ENCODE measurements around the gene DGKD.

Gene DGKD

GRCh38 chr2:233474308-233475160, 120.2 kb downstream of the DGKD start:
- Histone ChIP-seq H4K5ac (ENCODE audit: low read length) (no peak overlapping the region), H3K79me2 (ENCODE audit: control insufficient read depth, insufficient read depth, low read length) (no peaks in the 10 kb centered on the region)

DNA sequence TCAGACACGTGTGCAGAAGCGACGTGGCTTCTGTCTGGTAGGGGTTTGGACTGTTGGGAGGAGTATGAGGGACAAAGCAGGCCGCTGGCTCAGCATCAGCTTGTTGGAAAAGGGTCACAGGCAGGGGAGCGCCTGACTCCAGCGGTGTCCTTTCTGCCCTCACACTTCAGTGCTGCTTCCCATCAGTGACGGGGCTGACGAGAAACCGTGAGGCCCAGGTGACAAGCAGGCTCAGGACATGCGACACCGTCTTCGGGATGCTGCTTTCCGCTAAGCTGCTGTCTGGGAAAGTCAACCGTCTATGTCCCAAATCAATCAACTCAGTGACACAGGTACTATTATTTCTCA, 121.7 kb downstream of the DGKD start:
- Histone ChIP-seq H4K8ac (ENCODE audit: low read depth, low read length) (no peak overlapping the region), H3K36me3 (ENCODE audit: control insufficient read depth, insufficient read depth, low read length) (no peaks in the 10 kb centered on the region), H4K5ac (ENCODE audit: low read length) (no peak overlapping the region), H3K79me2 (ENCODE audit: control insufficient read depth, insufficient read depth, low read length) (no peaks in the 10 kb centered on the region), H3K79me1 (ENCODE audit: low read length) (no peaks in the 10 kb centered on the region), H3K27me3 (ENCODE audit: insufficient read depth, low read length, poor library complexity) (no peaks in the 10 kb centered on the region), H3K4me2 (ENCODE audit: low read length) (no peak overlapping the region), H2AK5ac (ENCODE audit: low read length) (no peak overlapping the region), H2BK5ac (ENCODE audit: low read length) (no peak overlapping the region), H3K56ac (ENCODE audit: low read length) (no peak overlapping the region), H3K23ac (ENCODE audit: low read length) (no peak overlapping the region), H2BK120ac (ENCODE audit: low read depth, low read length) (no peak overlapping the region), H2BK15ac (replicated peaks; ENCODE audit: low read depth) (no peak overlapping the region), H3K9ac (ENCODE audit: low read length) (no peak overlapping the region), H3K4me1 (ENCODE audit: control insufficient read depth, low read depth, low read length) (no peaks in the 10 kb centered on the region), H3K4ac (ENCODE audit: low read depth, low read length) (no peak overlapping the region), H3K27ac (ENCODE audit: low read depth, low read length) (no peak overlapping the region), H3K18ac (ENCODE audit: low read length) (no peak overlapping the region), H3K4me3 (ENCODE audit: low read length) (no peak overlapping the region)
- no peak for DNase-seq
- no CpG with 5 or more reads among the region's 14 CpGs for WGBS (ENCODE audit: extremely low coverage, insufficient coverage, low lambda C conversion rate)

More at GRCh38 chr2:233474308-233475160, 120.2 kb downstream of the DGKD start:
- H3K4me3 ChIP-seq (ENCODE audit: low read length) = no peak overlapping the region
- no peak overlapping the region for H3K4me2 ChIP-seq (ENCODE audit: low read length)
- H2BK15ac ChIP-seq (replicated peaks; ENCODE audit: low read depth) = no peak overlapping the region
- no peak overlapping the region for H3K18ac ChIP-seq (ENCODE audit: low read length)
- peak; percentile 12 for DNase-seq
- no peaks in the 10 kb centered on the region for H3K36me3 ChIP-seq (ENCODE audit: control insufficient read depth, insufficient read depth, low read length)
- no peaks in the 10 kb centered on the region for H3K79me1 ChIP-seq (ENCODE audit: low read length)
- H4K8ac ChIP-seq (ENCODE audit: low read depth, low read length) = no peak overlapping the region
- H2AK5ac ChIP-seq (ENCODE audit: low read length) = no peak overlapping the region
- no peak overlapping the region for H3K4ac ChIP-seq (ENCODE audit: low read depth, low read length)
- no peak overlapping the region for H3K27ac ChIP-seq (ENCODE audit: low read depth, low read length)
- H2BK120ac ChIP-seq (ENCODE audit: low read depth, low read length) = no peak overlapping the region
- H3K4me1 ChIP-seq (ENCODE audit: control insufficient read depth, low read depth, low read length) = no peaks in the 10 kb centered on the region
- no peaks in the 10 kb centered on the region for H3K27me3 ChIP-seq (ENCODE audit: insufficient read depth, low read length, poor library complexity)
- no peak overlapping the region for H3K56ac ChIP-seq (ENCODE audit: low read length)
- WGBS (ENCODE audit: extremely low coverage, insufficient coverage, low lambda C conversion rate) = no CpG with 5 or more reads among the region's 22 CpGs
- no peak overlapping the region for H2BK5ac ChIP-seq (ENCODE audit: low read length)
- no peak overlapping the region for H3K23ac ChIP-seq (ENCODE audit: low read length)
- no peak overlapping the region for H3K9ac ChIP-seq (ENCODE audit: low read length)

GRCh38 chr2:233476651-233477547, 122.6 kb downstream of the DGKD start:
- no CpG with 5 or more reads among the region's 45 CpGs for WGBS (ENCODE audit: extremely low coverage, insufficient coverage, low lambda C conversion rate)

GRCh38 chr2:233477548-233478433, 123.5 kb downstream of the DGKD start:
- Histone ChIP-seq H3K56ac (ENCODE audit: low read length) (no peak overlapping the region), H4K8ac (ENCODE audit: low read depth, low read length) (no peak overlapping the region), H3K79me2 (ENCODE audit: control insufficient read depth, insufficient read depth, low read length) (no peaks in the 10 kb centered on the region), H3K4me2 (ENCODE audit: low read length) (no peak overlapping the region), H3K23ac (ENCODE audit: low read length) (no peak overlapping the region), H2AK5ac (ENCODE audit: low read length) (no peak overlapping the region), H4K5ac (ENCODE audit: low read length) (no peak overlapping the region), H2BK120ac (ENCODE audit: low read depth, low read length) (no peak overlapping the region), H2BK5ac (ENCODE audit: low read length) (no peak overlapping the region), H3K79me1 (ENCODE audit: low read length) (no peaks in the 10 kb centered on the region), H3K4me1 (ENCODE audit: control insufficient read depth, low read depth, low read length) (no peaks in the 10 kb centered on the region), H3K4me3 (ENCODE audit: low read length) (no peak overlapping the region), H3K36me3 (ENCODE audit: control insufficient read depth, insufficient read depth, low read length) (no peaks in the 10 kb centered on the region), H2BK15ac (replicated peaks; ENCODE audit: low read depth) (no peak overlapping the region), H3K18ac (ENCODE audit: low read length) (no peak overlapping the region), H3K4ac (ENCODE audit: low read depth, low read length) (no peak overlapping the region), H3K9ac (ENCODE audit: low read length) (no peak overlapping the region), H3K27ac (ENCODE audit: low read depth, low read length) (no peak overlapping the region), H3K27me3 (ENCODE audit: insufficient read depth, low read length, poor library complexity) (no peaks in the 10 kb centered on the region)
- no peak for DNase-seq
- no CpG with 5 or more reads among the region's 29 CpGs for WGBS (ENCODE audit: extremely low coverage, insufficient coverage, low lambda C conversion rate)

More at GRCh38 chr2:233476651-233477547, 122.6 kb downstream of the DGKD start:
- Histone ChIP-seq H3K23ac (ENCODE audit: low read length) (no peak overlapping the region), H3K4me3 (ENCODE audit: low read length) (no peak overlapping the region), H2BK5ac (ENCODE audit: low read length) (no peak overlapping the region), H3K4ac (ENCODE audit: low read depth, low read length) (no peak overlapping the region), H3K4me1 (ENCODE audit: control insufficient read depth, low read depth, low read length) (no peaks in the 10 kb centered on the region), H2BK15ac (replicated peaks; ENCODE audit: low read depth) (no peak overlapping the region), H2BK120ac (ENCODE audit: low read depth, low read length) (no peak overlapping the region), H3K79me2 (ENCODE audit: control insufficient read depth, insufficient read depth, low read length) (no peaks in the 10 kb centered on the region), H3K27ac (ENCODE audit: low read depth, low read length) (no peak overlapping the region), H3K18ac (ENCODE audit: low read length) (no peak overlapping the region), H3K79me1 (ENCODE audit: low read length) (no peaks in the 10 kb centered on the region), H3K56ac (ENCODE audit: low read length) (no peak overlapping the region), H2AK5ac (ENCODE audit: low read length) (no peak overlapping the region), H3K9ac (ENCODE audit: low read length) (no peak overlapping the region), H3K36me3 (ENCODE audit: control insufficient read depth, insufficient read depth, low read length) (no peaks in the 10 kb centered on the region), H3K4me2 (ENCODE audit: low read length) (no peak overlapping the region), H3K27me3 (ENCODE audit: insufficient read depth, low read length, poor library complexity) (no peaks in the 10 kb centered on the region), H4K8ac (ENCODE audit: low read depth, low read length) (no peak overlapping the region), H4K5ac (ENCODE audit: low read length) (no peak overlapping the region)
- no peak for DNase-seq

DNA sequence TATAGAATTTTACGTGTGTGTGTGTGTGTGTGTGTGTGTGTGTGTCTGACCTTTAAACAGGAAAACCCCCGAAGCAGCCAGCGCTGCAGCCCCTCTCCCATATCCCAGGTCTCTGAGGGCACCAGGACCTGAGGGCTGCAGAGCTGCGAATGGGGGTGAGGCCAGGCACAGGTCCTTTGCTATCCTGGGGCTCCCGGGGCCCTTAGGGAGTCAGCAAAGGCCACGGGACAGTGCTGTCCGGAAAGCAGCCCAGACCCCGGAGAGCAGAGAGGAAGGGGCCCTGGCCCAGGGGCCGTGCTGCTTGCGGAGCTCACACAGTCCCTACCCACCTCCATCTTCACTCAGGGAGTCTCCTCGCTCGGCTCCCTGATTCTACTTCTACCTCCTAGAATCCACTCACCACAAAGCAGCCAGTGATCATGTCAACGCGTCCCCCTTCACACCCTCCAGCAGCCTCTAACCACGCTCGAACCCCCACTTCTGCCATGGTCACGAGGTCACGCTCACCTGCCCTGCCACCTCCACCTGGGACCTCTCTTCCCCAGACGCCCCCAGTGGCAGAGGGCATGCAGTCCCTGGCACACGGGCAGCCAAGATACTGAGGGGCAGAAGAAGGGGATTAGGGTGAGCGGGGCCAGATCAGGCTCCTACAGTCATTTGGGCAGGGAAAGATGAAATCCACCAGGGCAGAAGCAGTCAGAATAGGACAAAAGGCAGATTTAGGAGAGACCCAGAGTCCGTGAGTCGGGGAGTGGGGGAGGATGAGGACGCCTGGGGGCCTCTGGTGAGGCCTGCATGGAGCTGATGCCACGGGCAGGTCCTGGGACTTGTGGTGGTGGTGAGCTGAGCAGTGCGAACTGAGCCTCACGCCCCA, 125.6 kb downstream of the DGKD start:
- no CpG with 5 or more reads among the region's 27 CpGs for WGBS (ENCODE audit: extremely low coverage, insufficient coverage, low lambda C conversion rate)
- H3K4me3 ChIP-seq (ENCODE audit: low read length) = no peak overlapping the region
- no peak overlapping the region for H3K4ac ChIP-seq (ENCODE audit: low read depth, low read length)
- no peak overlapping the region for H4K5ac ChIP-seq (ENCODE audit: low read length)
- no peak overlapping the region for H4K8ac ChIP-seq (ENCODE audit: low read depth, low read length)
- no peaks in the 10 kb centered on the region for H3K4me1 ChIP-seq (ENCODE audit: control insufficient read depth, low read depth, low read length)
- no peak for DNase-seq
- no peak overlapping the region for H3K23ac ChIP-seq (ENCODE audit: low read length)
- H2BK120ac ChIP-seq (ENCODE audit: low read depth, low read length) = no peak overlapping the region
- no peaks in the 10 kb centered on the region for H3K79me2 ChIP-seq (ENCODE audit: control insufficient read depth, insufficient read depth, low read length)
- H3K9ac ChIP-seq (ENCODE audit: low read length) = no peak overlapping the region
- no peak overlapping the region for H3K27ac ChIP-seq (ENCODE audit: low read depth, low read length)
- H3K79me1 ChIP-seq (ENCODE audit: low read length) = no peaks in the 10 kb centered on the region
- no peaks in the 10 kb centered on the region for H3K27me3 ChIP-seq (ENCODE audit: insufficient read depth, low read length, poor library complexity)
- H2BK5ac ChIP-seq (ENCODE audit: low read length) = no peak overlapping the region
- H3K36me3 ChIP-seq (ENCODE audit: control insufficient read depth, insufficient read depth, low read length) = no peaks in the 10 kb centered on the region
- H3K4me2 ChIP-seq (ENCODE audit: low read length) = no peak overlapping the region
- no peak overlapping the region for H2AK5ac ChIP-seq (ENCODE audit: low read length)
- no peak overlapping the region for H2BK15ac ChIP-seq (replicated peaks; ENCODE audit: low read depth)
- no peak overlapping the region for H3K56ac ChIP-seq (ENCODE audit: low read length)
- no peak overlapping the region for H3K18ac ChIP-seq (ENCODE audit: low read length)

All from mesendoderm (in vitro differentiated cells).